ENCODE results near the gene MEG3. TPM values are rescaled to one million over a fixed set of nuclear protein-coding genes. Genes with fewer than 3 reads are reported as not detected.

Gene MEG3
- total and polyA plus RNA-seq, 2 experiments from 2014 or later = not detected

DNA sequence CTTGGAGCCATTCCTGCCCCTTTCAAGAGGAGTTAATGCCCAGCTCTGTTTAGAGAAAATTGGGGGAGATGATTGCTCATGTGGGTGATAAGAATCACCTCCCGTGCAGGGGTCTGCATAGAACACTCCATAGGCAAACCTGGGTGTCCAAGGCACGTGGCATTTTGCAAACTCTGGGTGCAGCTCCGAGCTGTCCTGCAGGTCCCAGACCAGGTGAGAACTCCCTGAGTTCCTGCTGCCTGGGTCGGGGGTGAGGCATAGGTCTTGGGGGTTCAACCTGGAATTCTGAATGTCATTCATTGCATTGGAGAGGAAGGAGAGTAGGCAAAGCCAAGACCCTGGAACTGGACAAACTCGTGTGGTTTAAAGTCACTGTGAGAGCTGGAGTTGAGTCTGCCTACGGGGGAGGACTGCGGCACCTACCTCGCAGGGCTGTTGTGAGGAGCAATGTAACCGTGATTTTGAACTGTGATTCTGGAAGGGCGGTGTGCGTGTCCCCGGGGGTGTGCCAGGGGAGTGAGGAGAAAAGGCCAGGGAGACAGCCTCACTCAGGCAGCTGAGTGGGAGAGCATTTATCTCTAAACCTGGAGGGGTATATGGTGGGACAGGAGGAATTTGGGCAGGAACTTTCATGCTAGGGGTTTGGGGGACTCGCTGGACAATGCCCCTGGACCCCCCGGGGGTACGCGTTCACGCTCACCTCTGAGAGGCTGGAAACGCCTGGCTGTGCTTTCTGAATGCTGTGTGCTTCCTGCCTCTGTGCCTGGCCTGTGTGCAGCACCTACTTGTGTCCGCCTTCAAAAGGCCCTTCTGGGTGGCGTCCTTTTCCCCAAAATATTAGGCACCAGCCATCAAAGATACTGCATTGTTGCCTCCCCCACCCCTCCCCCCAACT, 30.4 kb downstream of the MEG3 start:
- Histone ChIP-seq H3K9me3 (ENCODE audit: low read depth) (no peaks in the 10 kb centered on the region), H3K36me3 (no peaks in the 10 kb centered on the region), H3K4me3 (no peak overlapping the region), H3K4me1 (ENCODE audit: low read depth) (no peaks in the 10 kb centered on the region), H3K27me3 (no peaks in the 10 kb centered on the region), H3K27ac (no peak overlapping the region)
- TF ChIP-seq CTCF (IDR thresholded peaks at IDR 0.05; ENCODE audit: low read depth, low read length) = no peak
- no peak for DNase-seq (ENCODE audit: low read depth in 1 of 2, low spot score in 1 of 2)

GRCh38 chr14:100857233-100857922, 31.5 kb downstream of the MEG3 start:
- TF ChIP-seq CTCF (IDR thresholded peaks at IDR 0.05; ENCODE audit: low read depth, low read length) = no peak
- H3K27me3 ChIP-seq = no peaks in the 10 kb centered on the region
- no peaks in the 10 kb centered on the region for H3K36me3 ChIP-seq
- no peak overlapping the region for H3K4me3 ChIP-seq
- H3K9me3 ChIP-seq (ENCODE audit: low read depth) = no peaks in the 10 kb centered on the region
- no peaks in the 10 kb centered on the region for H3K4me1 ChIP-seq (ENCODE audit: low read depth)
- H3K27ac ChIP-seq = no peak overlapping the region
- no peak for DNase-seq (ENCODE audit: low read depth in 1 of 2, low spot score in 1 of 2)

GRCh38 chr14:100857923-100858837, 32.3 kb downstream of the MEG3 start:
- no peak for TF ChIP-seq CTCF (IDR thresholded peaks at IDR 0.05; ENCODE audit: low read depth, low read length)
- H3K4me1 ChIP-seq (ENCODE audit: low read depth) = no peaks in the 10 kb centered on the region
- H3K27ac ChIP-seq = no peak overlapping the region
- no peak for DNase-seq (ENCODE audit: low read depth in 1 of 2, low spot score in 1 of 2)
- H3K9me3 ChIP-seq (ENCODE audit: low read depth) = no peaks in the 10 kb centered on the region
- no peaks in the 10 kb centered on the region for H3K36me3 ChIP-seq
- H3K4me3 ChIP-seq = no peak overlapping the region
- no peaks in the 10 kb centered on the region for H3K27me3 ChIP-seq

DNA sequence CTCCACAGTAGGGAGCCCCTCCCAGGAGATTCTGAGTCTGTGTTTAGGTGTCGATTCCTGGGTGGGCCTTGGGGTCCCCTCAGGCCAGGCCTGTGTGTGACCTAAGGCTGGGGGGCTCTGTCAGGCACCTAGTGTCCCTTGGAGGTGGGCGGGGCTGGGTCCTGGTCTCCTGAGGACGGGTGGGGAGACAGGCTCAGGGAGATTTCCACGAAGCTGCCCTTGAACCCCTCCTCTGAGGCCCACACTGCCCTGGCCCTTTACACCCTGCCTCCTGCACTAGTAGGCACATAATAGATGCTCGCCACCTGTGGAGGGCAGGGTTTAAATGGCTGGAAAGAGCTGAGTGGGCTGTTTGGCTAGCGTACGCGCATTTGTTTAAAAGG, 32.9 kb downstream of the MEG3 start:
- H3K4me1 ChIP-seq (ENCODE audit: low read depth) = no peaks in the 10 kb centered on the region
- H3K9me3 ChIP-seq (ENCODE audit: low read depth) = no peaks in the 10 kb centered on the region
- no peaks in the 10 kb centered on the region for H3K27me3 ChIP-seq
- TF ChIP-seq CTCF (IDR thresholded peaks at IDR 0.05; ENCODE audit: low read depth, low read length) = no peak
- H3K27ac ChIP-seq = no peak overlapping the region
- H3K36me3 ChIP-seq = no peaks in the 10 kb centered on the region
- no peak for DNase-seq (ENCODE audit: low read depth in 1 of 2, low spot score in 1 of 2)
- no peak overlapping the region for H3K4me3 ChIP-seq

GRCh38 chr14:100859781-100860180, 33.9 kb downstream of the MEG3 start:
- DNase-seq (ENCODE audit: low read depth in 1 of 2, low spot score in 1 of 2) = no peak
- no peaks in the 10 kb centered on the region for H3K9me3 ChIP-seq (ENCODE audit: low read depth)
- no peak overlapping the region for H3K4me3 ChIP-seq
- H3K36me3 ChIP-seq = no peaks in the 10 kb centered on the region
- H3K27me3 ChIP-seq = no peaks in the 10 kb centered on the region
- H3K4me1 ChIP-seq (ENCODE audit: low read depth) = no peaks in the 10 kb centered on the region
- TF ChIP-seq CTCF (IDR thresholded peaks at IDR 0.05; ENCODE audit: low read depth, low read length) = no peak
- no peak overlapping the region for H3K27ac ChIP-seq

Data from cardiac muscle cell (in vitro differentiated cells and primary cell).